ENCODE measurements around the gene GARIN5A.

- TF ChIP-seq POLR2A (IDR thresholded peaks at IDR 0.05; ENCODE audit: low read depth, low read length) (no peak), POLR2AphosphoS5 (IDR thresholded peaks at IDR 0.05; ENCODE audit: low read depth, low read length) (no peak)
Measured at GRCh38 chr19:50510121-50510670, 33.5 kb upstream of the GARIN5A start.
